GM21825 (cell line): ENCODE data around the gene ERMAP.
"Not testable (repeated sequence)": the region's sequence is repeated elsewhere in the genome, so short reads cannot be mapped to it uniquely, and the experiment has no call there.

Experiments
- ATAC-seq: cut with Tn5 transposase; IDR thresholded peaks from one replicate; pipeline ENCODE4 v1.9.1; 2021; ENCODE audit warnings: mild to moderate bottlenecking, moderate library complexity; ENCODE audit not compliant: unreplicated experiment

The ERMAP gene

DNA sequence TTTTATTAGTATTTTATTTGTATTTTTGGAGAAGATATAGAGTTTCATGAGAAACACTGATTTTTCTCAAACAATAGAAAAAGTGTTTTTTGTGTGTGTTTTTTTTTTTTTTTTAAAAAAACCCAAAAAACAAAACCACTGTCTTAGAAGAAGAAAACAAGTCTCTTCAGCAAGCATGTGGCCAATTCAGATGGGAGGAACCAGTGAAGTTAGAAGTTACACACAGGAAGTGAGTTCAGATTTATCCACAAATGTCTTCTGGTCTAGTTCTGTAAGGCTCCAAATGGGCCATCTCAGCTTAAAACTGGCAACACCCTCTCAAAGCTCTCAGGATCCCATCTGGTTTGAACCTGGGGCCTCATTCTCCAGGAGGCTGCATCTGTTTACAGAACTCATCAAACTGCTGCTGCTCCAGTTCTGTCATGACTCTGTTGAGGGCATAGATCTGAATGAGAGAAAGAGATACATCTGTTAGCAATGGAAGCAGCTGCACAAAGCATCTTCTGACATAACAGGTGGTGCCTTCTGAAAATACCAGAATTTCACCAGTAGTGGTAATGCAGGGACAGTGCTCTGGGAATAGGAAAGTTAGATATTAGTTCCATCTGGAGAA is 9.8 kb upstream of the ERMAP start:
- ATAC-seq: no peak

DNA sequence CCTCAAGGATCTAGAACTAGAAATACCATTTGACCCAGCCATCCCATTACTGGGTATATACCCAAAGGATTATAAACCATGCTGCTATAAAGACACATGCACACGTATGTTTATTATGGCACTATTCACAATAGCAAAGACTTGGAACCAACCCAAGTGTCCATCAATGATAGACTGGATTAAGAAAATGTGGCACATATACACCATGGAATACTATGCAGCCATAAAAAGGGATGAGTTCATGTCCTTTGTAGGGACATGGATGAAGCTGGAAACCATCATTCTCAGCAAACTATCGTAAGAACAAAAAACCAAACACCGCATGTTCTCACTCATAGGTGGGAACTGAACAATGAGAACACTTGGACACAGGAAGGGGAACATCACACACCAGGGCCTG is 2.1 kb upstream of the ERMAP start:
- ATAC-seq: not testable (repeated sequence)

DNA sequence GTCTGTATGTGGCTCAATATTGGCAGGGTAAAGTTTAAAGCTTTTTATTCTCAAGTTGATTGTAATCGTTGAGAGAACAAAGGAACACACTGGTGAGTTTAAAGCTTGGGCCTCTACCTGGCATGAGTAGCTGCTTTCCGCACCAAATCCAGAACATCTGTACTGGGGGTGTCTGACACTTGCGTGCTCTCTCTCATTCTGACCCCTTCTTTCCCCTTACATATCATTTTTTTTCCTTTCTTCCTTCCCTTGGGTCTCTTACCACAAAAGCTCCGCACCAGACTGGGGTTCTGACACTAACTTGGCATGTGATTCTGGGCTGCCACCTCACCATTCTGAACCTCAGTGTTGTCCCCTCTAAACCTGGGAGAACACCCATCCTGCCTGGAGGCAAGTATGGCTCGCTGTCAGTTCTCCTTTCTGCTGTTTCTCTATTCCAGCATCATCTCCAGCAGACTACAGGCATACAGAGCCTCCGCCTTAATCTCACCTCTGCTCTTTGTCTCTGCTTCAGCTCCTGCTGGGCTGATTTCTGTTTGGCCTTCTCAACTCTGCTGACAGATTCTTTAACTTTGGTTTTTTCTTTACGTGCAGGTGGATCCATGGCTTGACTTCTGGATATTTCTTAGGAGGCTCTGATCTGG is 859 bp upstream of the ERMAP start:
- ATAC-seq: no peak

DNA sequence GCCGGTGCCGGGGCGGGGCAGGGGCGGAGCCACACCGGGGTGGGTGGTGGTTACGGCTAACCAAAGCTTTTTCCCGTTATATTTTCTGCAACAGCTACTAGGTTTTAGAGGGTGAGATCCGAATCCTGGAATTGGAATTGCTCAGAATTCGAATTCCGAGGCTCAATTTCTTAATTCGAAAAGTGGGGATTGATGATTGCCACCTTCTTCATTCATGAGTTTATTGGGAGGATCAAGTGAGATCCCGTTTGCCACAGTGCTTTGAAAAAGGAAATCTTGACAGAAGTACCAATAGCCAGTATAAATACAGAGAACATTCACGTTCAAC is 482 bp downstream of the ERMAP start:
- no peak for ATAC-seq

DNA sequence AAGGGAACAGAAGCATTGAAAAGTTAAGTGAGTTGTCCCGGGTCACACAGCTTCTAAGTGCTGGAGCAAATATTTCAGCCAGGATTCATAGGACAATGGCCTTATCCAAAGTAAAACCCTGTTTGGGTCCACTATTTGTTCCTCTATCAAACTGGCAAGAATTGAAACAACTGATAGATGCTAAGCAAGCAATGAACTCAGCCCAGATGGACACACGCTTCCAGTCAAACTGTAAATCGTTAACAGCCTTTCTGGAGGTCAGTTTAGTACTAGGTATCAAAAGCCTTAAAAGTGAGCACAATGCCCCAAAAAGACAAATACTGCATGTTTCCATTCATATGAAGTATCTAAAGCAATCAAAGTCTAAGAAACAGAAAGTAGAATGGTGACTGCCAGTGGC is 1.1 kb downstream of the ERMAP start:
- ATAC-seq: no peak

DNA sequence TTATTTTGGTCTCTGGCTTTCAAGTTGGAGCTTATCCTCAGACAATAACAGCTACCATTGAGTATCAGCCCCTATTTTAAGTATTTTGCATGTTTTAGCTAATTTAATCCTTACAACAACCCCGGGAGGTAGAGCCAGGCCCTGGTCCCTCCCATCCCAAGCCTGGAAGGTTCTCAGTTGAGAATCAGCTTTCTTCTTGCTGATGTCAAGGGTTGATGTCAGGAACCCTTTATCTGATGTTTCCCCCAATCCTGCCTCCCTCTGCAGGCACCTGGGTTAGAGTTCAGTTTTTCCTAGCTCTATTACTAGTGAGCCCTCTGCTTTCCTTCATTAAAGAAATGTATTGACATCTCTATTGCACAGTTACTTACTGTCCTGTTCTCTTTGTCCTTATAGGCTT is 3.9 kb downstream of the ERMAP start:
- no peak for ATAC-seq

DNA sequence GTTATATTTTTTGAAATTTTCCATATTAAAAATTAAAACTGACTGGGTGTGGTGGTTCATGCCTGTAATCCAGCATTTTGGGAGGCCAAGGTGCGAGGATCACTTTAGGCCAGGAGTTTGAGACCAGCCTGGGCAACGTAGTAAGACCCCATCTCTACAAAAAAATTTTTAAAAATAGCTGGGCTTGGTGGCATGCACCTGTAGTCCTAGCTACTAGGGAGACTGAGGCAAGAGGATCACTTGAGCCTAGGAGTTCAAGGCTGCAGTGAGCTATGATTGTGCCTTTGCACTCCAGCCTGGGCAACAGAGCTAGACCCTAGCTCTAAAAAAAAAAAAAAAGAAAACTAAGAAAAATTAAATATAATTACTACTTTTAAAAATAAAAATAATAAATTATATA is 4.8 kb downstream of the ERMAP start:
- ATAC-seq: no peak

DNA sequence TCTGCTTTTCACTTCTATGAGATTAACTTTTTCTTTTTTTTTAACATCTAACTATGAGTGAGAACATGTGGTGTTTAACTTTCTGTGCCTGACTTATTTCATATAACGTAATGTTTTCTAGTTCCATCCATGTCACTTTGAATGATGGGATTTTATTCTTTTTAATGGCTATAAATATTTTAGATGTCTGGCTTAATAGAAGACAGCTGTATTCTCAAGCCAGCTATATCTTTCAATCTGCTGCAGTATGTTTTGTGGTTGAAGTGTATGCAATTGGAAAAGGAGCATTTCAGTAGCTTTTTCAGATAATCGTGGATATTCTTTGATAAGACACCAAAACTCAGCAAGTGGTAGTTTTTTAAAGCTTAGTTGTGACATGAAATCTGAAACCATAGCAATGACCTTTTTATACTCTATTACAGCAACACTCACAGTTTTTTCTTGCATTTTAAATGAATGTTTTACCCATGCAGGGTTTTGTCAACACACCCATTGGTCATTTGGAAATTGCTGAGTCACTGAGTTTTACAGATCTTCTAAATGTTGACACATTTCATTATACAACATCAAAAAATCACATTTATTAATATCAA is 6.0 kb downstream of the ERMAP start:
- ATAC-seq: no peak

DNA sequence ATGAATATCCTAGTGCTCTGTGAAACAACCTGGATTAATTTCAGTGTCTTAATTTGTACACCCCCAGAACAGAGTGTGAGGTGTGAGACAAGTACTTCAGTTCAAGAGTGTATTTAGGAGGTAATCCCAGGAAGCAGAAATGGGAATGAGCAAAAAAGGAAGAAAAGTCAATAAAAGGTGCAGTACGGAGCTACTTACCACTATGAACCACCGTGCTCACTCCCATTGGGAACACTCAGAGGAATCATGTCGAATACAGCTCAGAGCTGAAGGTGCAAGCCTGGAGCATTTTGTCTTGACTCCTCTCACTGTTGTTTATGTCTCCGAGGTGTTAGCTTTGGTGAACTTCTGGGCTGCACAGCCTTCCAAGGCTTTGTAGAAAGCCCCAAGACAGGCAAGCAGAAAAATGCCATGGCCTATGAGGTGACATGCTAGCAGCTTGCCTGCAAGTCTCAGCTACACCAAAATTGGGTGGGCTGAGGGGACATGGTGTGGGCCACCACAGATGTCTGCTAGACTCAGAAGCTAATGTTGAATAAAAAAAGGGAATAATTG is 7.6 kb downstream of the ERMAP start:
- no peak for ATAC-seq

DNA sequence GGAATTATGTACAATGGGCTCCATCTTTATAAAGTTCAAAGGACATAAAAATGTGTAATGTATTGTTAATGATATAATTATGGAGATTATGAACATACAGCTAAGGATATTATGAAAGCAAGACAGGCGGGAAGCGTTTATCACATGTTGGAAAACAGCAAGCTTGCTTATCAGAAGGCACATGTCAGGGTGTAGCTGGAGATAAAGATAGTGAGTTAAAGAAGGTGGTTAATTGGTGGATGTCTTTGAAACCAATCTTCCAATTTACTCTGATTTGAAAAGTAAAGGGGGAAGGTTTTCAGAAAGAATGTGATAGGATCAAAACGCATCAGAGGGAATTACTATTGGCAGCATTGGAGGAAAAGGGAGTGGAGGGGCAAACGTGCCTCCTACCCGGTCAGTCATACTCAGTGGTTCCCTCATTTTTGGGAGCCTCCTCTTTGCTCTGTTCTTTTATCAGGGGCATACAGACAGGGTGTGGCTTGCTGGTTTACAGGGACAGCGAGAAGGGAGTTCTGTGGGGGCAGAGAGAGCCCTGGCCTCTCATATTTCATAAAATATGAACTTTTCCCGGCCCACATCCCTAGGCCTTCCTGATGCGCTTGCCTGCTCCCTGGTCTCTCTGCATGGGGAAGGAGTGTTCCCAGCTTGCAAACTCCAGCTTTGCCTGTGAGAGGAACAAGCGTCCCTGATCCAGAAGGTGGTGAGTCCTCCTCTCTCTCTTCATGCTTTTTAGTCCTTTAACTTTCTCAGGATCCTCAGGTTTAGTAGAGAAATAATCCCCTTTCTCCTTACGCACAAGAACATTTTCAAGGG is 8.3 kb downstream of the ERMAP start:
- no peak for ATAC-seq

DNA sequence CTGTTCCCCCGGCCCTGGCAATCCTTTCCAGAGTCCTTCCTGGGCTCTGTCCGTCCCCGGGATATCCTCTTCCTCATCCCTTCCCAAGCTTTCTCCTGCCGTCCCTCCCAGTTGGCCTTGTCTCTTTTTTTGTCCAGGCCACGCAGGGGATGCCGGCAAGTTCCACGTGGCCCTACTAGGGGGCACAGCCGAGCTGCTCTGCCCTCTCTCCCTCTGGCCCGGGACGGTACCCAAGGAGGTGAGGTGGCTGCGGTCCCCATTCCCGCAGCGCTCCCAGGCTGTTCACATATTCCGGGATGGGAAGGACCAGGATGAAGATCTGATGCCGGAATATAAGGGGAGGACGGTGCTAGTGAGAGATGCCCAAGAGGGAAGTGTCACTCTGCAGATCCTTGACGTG is 13.7 kb downstream of the ERMAP start:
- no peak for ATAC-seq

DNA sequence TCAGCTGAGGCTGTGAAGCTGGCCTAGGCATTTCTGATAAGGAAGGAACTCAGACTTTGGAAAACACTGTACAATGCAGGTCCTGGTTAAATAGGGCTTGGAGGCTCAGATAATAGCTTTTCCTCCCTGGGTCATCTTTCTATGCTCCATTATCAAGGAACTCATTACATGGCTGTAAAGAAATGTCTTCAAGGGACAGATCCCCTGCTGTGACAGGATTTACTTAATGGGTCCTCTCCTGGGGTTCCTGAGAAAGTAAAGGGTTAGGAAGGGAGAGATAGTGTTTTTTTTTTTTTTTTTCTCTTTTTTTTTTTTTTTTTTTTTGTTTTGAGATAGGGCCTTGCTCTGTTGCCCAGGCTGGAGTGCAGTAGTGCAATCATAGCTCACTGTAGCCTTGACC is 14.4 kb downstream of the ERMAP start:
- ATAC-seq: no peak

DNA sequence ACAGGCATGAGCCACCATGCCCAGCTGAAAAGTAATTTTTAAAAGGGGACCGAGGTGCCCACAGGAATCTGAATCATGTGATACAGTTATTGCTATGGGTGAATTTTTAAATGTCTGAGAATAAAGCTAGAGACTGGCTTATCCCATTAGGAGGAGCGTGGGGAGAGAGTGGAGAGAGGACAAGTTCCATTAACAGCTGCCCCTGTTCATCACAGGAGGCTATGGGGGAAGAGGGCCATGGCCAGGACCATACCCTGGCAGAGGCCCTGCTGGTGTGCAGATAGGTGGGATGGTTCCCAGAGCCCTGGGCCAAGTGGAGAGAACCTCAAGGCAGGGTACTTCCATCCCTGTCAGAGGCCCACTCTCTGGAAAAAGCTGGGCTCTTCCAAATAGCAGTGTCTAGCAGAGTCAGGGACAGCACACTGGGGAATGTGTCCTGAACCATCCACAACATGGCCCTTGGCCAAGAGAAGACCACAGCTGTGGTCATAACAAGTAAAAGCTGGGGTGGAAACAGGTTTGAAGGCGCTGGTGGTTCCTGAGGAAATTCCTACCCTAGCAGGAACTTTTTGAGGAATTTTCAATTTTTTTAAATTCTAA is 15.8 kb downstream of the ERMAP start:
- ATAC-seq: no peak

DNA sequence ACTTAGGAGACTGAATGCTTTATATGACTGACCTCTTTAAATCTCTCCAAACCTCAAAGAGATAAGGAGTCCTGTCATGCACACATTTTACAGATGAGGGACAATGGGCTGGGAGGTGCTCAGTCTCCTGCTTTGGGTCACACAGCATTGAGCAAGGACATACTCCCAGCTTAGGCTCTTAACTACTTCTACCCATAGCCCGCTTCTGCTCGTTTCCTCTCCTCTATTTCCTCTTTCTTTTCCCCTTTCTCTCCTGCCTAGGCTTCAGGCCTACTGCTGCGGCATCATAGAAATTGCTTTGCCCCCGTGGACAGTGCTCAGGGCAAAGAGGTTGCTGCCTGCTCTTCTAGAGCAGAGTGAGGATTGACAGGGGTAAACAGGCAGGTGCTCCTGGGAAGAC is 17.1 kb downstream of the ERMAP start:
- no peak for ATAC-seq

DNA sequence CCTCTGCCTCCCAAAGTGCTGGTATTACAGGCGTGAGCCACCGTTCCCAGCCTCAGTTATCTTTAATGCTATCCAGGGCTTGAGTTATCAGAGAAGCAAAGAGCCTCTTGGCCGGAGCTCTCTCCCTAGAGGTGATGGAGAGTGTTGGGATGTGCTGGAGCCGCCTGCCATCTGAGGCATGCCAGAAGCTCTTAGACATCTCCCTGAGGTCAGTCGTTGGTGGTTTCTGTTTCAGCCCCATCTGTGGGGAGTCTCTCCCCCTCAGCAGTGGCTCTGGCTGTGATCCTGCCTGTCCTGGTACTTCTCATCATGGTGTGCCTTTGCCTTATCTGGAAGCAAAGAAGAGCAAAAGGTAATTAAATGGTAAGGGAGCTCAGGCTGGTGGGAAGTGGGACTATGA is 17.9 kb downstream of the ERMAP start:
- no peak for ATAC-seq

DNA sequence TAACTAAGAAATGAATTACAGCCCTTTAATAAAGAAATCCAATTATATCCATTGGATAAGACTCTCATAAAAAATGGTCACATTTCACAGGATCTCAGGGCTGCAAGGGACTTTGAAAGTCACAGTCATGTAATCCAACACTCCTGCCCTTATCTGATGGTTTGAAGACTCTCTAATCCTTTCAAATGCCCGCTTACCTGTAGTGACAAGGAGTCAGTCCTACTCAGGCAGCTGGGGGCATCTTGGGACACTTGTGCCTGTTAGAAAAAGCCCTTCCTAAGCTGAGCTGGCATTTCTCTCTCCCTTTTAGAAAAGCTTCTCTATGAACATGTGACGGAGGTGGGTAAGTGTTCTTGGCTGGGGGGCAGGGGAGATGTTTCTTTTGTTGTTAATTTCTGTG is 18.5 kb downstream of the ERMAP start:
- no peak for ATAC-seq

DNA sequence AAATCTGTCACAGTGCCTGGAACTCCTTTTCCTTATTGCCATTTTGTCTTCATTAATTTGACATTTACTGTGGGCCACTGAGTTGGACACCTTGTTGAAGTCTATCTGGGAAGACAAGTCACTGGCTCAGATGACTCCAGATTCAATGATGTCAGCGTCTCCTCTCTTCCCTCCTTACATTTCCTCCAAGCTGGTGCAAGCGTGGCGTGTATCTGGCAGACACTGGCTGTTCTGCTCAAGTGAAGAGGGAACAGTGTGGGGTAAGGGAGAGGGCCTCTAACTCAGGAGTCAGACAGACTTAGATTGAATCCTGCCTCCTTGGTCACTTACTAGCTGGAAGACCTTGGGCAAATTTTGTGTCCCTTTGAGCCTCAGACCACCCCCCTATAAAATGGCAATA is 20.8 kb downstream of the ERMAP start:
- ATAC-seq: no peak

DNA sequence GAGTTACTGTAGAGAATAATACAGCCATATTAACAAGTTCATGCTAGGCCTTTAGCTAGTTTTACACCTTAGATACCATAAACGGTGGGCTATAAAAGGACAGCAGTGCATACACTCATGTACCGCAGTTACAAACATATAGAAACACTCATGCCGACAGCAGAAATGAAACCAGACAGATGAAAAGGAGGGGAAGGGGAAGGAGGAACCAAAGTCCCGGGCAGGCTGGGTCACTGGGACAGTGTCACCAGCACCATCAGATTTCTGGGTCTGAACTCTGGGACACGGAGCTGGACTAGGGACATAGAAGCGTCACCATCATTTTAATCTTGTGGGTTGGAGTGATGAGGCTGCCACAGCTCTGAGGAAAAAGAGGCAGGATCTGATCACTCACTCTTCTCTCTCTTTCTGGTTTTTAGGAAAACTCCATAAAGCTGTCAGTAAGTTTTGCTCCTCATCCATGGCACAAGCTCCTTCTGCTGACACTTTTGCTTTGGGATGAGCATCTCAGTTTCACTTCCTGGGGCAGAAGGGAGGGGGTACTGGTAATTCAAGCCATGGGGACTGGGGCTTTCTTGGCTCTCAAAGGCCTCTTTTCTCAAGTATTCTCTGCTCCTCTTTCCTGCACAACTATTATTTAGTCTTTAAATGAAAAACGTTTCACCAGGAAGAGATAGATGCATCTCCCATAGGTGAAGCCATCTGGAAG is 21.7 kb downstream of the ERMAP start:
- no peak for ATAC-seq

DNA sequence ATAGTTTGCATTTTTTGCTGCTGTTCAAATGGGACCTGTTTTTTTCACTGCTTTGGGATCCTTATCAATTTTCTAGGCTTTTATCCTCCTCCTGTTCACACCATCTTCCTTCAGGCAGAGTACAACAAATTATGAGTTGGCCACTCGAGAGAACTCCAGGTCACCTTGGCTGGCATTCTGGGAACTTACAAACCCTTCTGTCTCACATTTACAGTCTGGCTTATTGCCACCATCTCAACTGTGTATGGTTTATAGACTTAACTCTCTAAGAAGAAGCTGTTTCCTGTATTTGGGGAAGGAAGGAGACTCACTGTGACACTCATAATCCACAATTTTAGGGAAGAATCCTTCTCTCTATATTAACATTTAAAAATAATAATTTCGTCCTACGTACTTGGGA is 24.1 kb downstream of the ERMAP start:
- ATAC-seq: no peak

DNA sequence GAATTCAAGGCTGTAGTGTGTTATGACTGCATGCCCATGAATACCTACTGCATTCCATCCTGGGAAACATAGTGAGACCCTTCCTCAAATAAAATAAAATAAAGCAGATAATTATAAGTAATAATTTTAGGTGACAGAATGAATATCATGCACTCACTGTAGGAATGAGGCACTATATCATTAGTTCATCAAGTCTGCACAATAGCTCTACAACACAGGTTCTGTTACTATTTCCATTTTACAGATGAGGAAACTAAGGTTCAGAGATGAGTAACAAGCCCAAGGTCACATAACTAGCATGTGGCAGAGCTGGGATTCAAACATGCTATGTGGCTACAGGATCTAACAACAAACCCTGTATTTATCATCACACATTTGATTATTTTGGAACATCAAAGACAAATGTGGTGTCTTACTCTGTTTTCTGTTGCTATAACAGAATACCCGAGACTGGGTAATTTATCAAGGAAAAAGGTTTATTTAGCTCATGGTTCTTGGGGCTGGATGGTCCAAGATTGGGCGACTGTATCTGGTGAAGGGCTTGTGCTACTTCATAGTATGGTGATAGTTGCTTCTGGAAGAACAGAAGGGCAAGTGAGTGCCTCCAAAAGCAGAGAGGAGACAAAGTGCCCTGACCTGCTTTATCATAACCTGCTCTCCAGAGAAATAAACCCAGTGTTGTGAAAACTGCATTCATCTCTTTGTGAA is 24.7 kb downstream of the ERMAP start:
- ATAC-seq: no peak
